ENCODE measurements around the gene BTC.

- TF ChIP-seq CTCF (IDR thresholded peaks at IDR 0.05 in 4 of 5, conservative IDR thresholded peaks at IDR 0.05 in 1 of 5) (no peak), POLR2A (IDR thresholded peaks at IDR 0.05) (no peak)
Measured at GRCh38 chr4:74758551-74759145, 35.7 kb downstream of the BTC start.
